Thoracic aorta (tissue), 2 donors: ENCODE measurements around the gene FBXO33. TPM values are rescaled to one million over a fixed set of nuclear protein-coding genes. Genes with fewer than 3 reads are reported as not detected.

Experiments
- ATAC-seq: fragments of 150-250 bp; one replicate; pipeline ENCODE4 v1.8.0; 2017; ENCODE audit warnings: low read depth; ENCODE audit not compliant: insufficient number of reproducible peaks, low FRiP score
- DNase-seq: peaks from one replicate; pipeline ENCODE4 v3.0.0-alpha.2; 2020; ENCODE audit warnings: low spot score
- H3K27ac ChIP-seq, 2 donors: fragments of 200-600 bp; sonication (generic); 1 replicate in 1 of 2; 2 replicates in 1 of 2; pipeline ENCODE4 v1.5.1; 2016; ENCODE audit warnings: mild to moderate bottlenecking in 2 of 2, moderate library complexity in 2 of 2
- H3K27me3 ChIP-seq: fragments of 200-600 bp; sonication (generic); replicated peaks from 2 replicates; pipeline ENCODE4 v1.6.0; 2016; ENCODE audit warnings: mild to moderate bottlenecking; ENCODE audit not compliant: insufficient read depth
- H3K36me3 ChIP-seq: fragments of 200-600 bp; sonication (generic); one replicate; pipeline ENCODE4 v1.5.1; 2016
- H3K4me1 ChIP-seq, 2 donors: fragments of 200-600 bp; sonication (generic); 1 replicate in 1 of 2; 2 replicates in 1 of 2; pipeline versions ENCODE4 v1.5.1 to v1.6.0; 2016; ENCODE audit warnings: low read depth in 2 of 2, mild to moderate bottlenecking in 1 of 2; ENCODE audit not compliant: control insufficient read depth in 1 of 2
- H3K4me3 ChIP-seq: fragments of 200-600 bp; sonication (generic); 2 replicates; pipeline ENCODE4 v1.5.1; 2016; ENCODE audit warnings: mild to moderate bottlenecking
- H3K9me3 ChIP-seq: fragments of 200-600 bp; sonication (generic); 2 replicates; pipeline ENCODE4 v1.5.1; 2016
- total RNA-seq, 2 donors: library from RNA; depleted of rRNA; stranded (reverse); fragments of >200 nt; gene quantifications; one replicate each; pipeline versions ENCODE4 v1.1.0 to v1.2.3, GENCODE V29; 2016
- TF ChIP-seq, protein P1 (sequence below): fragments of 200-600 bp; sonication (generic); IDR thresholded peaks from one replicate; pipeline ENCODE4 v1.5.1; 2019; ENCODE audit warnings: antibody characterized with exemption

FBXO33 gene
- total RNA-seq, 2 donors from 2014 or later, result 23.0 to 26.2 TPM

- no peak for ATAC-seq
- H3K4me1 ChIP-seq, result peaks cover 23 to 64% of the 10 kb centered on the region in 2 donors
Measured at GRCh38 chr14:39423793-39424192, 8.4 kb downstream of the FBXO33 start.

GRCh38 chr14:39422243-39422642, 10.0 kb downstream of the FBXO33 start:
- DNase-seq (no peak), ATAC-seq (no peak)
- Histone ChIP-seq H3K27ac (no peak overlapping the region), H3K27me3 (no peaks in the 10 kb centered on the region), H3K36me3 (no peaks in the 10 kb centered on the region), H3K9me3 (no peaks in the 10 kb centered on the region), H3K4me3 (no peak overlapping the region), H3K4me1 (peaks cover 14 to 50% of the 10 kb centered on the region in 2 donors)
- TF ChIP-seq, protein P1, sequence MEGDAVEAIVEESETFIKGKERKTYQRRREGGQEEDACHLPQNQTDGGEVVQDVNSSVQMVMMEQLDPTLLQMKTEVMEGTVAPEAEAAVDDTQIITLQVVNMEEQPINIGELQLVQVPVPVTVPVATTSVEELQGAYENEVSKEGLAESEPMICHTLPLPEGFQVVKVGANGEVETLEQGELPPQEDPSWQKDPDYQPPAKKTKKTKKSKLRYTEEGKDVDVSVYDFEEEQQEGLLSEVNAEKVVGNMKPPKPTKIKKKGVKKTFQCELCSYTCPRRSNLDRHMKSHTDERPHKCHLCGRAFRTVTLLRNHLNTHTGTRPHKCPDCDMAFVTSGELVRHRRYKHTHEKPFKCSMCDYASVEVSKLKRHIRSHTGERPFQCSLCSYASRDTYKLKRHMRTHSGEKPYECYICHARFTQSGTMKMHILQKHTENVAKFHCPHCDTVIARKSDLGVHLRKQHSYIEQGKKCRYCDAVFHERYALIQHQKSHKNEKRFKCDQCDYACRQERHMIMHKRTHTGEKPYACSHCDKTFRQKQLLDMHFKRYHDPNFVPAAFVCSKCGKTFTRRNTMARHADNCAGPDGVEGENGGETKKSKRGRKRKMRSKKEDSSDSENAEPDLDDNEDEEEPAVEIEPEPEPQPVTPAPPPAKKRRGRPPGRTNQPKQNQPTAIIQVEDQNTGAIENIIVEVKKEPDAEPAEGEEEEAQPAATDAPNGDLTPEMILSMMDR, result no peak

More at GRCh38 chr14:39423793-39424192, 8.4 kb downstream of the FBXO33 start:
- Histone ChIP-seq H3K27me3 (no peaks in the 10 kb centered on the region), H3K4me3 (no peak overlapping the region), H3K27ac (no peak overlapping the region), H3K9me3 (no peaks in the 10 kb centered on the region), H3K36me3 (no peaks in the 10 kb centered on the region)
- TF ChIP-seq, protein P1, result no peak
- DNase-seq, result no peak

DNA sequence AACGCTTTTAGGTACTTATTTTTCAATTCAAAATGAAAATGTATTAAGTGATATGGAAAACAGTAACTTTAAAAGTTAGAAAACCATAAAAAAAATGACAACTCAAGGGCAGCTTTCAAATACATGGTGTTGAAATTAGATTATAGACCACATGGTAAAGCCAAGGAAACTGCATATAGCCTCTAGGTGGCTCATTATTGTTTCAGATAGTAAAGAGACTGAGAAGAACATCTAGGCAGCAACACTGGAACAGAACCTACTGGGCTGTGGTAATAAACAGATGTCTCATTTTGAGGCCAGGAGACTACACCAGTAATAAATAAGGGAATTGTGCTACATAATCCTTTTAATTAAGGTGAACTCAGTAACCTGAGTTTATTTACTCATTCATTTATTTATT, 13.0 kb downstream of the FBXO33 start:
- Histone ChIP-seq H3K4me1 (peaks cover 0 to 24% of the 10 kb centered on the region in 2 donors), H3K9me3 (peaks cover 15% of the 10 kb centered on the region), H3K4me3 (no peak overlapping the region), H3K27me3 (no peaks in the 10 kb centered on the region), H3K27ac (no peak overlapping the region), H3K36me3 (no peaks in the 10 kb centered on the region)
- no peak for DNase-seq
- TF ChIP-seq, protein P1, result no peak
- ATAC-seq, result no peak

- Histone ChIP-seq H3K27ac (no peak overlapping the region), H3K4me3 (no peak overlapping the region), H3K4me1 (peaks cover 0 to 11% of the 10 kb centered on the region in 2 donors), H3K36me3 (no peaks in the 10 kb centered on the region), H3K27me3 (no peaks in the 10 kb centered on the region), H3K9me3 (peaks cover 15% of the 10 kb centered on the region)
- ATAC-seq (no peak), DNase-seq (no peak)
- TF ChIP-seq, protein P1, result no peak
Measured at GRCh38 chr14:39417014-39417413, 15.2 kb downstream of the FBXO33 start.

GRCh38 chr14:39416072-39416471, 16.2 kb downstream of the FBXO33 start:
- DNase-seq, result no peak
- TF ChIP-seq, protein P1, result no peak
- Histone ChIP-seq H3K27ac (no peak overlapping the region), H3K27me3 (no peaks in the 10 kb centered on the region), H3K36me3 (no peaks in the 10 kb centered on the region), H3K4me3 (no peak overlapping the region), H3K4me1 (peaks cover 0 to 9% of the 10 kb centered on the region in 2 donors), H3K9me3 (peaks cover 15% of the 10 kb centered on the region)
- no peak for ATAC-seq
